ELR (cell line): Measurements from ENCODE around the gene LAIR2.
"Not testable (repeated sequence)": the region's sequence is repeated elsewhere in the genome, so short reads cannot be mapped to it uniquely, and the experiment has no call there.

ENCODE experiments used
- DNase-seq: peaks from one replicate; pipeline ENCODE4 v3.0.0-alpha.2; 2015; ENCODE audit warnings: low read depth

Gene LAIR2

DNA sequence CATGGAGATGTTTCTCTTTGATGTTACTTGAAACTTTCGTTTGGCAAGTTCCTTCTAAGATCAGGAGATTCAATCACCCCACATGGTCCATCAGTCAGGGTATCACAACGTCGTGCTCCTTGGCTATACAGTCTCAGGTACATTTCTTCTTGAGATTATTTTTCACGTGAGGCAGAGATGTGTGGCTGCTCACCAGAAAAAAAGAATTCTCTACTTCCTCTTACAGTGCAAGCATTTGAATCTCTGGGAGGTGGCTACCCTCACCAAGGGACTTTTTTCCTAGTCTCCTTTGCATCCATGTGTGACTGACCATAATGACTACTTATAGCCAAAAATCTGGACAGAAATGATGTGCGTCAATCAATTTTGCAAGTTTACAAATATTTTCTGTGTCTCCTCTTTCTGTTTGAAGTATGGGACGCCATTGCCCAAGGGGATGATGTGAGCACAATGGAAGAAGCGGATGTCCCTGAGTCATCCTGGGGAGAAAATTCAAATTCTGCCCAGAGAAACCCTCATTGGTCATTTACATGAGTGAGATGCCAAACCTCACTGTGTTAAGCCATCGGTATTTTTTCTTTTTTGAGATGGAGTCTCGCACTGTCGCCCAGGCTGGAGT, 8.6 kb upstream of the LAIR2 start:
- no peak for DNase-seq

DNA sequence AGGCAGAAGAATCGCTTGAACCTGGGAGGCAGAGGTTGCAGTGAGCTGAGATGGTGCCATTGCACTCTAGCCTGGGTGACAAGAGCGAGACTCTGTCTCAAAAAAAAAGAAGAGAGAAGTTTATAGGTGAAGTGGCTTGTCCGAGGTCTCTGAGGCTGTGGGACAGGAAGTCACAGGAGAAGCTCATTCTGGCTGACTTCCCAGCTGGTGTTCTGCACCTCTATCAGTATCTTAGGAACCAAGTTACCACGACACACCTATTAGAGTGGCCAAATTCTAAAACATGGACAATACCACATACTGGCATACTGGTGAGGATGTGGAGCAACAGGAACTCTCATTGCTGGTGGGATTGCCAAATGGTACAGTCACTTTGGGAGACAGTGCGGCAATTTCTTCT, 7.3 kb upstream of the LAIR2 start:
- DNase-seq = not testable (repeated sequence)

DNA sequence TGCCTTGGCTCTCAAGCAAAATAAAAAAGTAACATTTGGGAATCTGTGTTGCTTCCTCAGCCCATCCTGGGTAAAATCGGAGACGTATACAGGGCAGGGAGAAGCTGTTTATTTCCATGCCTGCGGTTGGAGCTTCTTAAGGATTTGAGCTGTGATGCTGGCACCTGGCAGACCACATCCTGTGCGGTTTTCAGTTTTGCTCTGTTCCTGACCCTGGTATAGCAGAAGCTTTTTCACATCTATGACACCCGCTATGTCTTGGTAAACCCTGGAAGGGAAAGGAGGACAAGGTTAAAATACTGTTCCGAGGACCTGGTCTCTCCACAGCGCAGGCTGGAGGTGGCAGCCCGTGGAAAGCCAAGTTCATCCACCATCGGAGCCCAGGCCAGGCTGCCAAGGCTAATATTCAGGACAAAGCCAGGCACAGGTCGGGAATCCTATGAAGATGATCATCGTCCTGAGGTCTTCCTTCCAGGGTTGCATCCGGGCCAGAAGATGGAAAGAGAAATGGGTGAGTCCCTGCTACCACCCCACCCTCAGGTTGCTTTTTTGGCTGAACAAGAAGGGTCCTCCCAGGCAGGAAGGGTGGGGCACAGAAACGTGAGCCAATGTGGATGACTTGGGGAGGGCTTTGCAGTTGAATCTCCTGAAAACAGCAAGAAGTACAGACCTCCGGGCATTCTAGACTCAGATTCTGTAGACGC, 4.7 kb upstream of the LAIR2 start:
- not testable (repeated sequence) for DNase-seq

DNA sequence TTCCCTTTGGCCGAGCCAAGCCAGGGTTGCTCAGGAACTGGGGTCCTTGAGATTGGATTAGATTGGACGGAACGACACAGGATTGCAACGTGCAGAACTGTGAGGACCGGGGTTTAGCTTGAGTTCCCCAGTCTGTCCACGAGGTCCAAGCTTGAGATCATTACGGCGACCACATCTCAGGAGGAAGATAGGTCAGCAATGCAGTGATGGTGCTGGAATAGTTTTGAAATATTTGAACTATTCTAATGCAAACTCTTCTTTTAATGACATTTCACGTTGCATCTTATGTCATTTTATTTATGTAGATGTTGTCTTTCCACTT, 4.2 kb upstream of the LAIR2 start:
- not testable (repeated sequence) for DNase-seq

DNA sequence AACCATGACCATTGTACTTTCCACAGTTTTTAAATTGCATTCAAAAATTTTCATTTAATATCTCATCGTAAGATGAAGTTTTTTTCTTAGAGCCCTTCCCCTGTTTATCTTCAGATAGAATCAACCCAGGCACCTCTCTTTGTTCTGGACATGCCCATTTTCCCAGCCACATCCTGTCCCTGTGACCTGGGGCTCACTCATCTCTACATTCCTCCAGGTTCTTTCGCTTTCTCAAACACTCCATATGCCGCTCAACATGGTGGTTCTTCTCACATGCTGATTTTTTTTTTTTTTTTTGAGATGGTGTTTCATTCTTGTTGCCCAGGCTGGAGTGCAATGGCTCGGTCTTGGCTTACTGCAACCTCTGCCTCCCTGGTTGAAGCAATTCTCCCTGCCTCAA, 2.9 kb downstream of the LAIR2 start:
- not testable (repeated sequence) for DNase-seq

DNA sequence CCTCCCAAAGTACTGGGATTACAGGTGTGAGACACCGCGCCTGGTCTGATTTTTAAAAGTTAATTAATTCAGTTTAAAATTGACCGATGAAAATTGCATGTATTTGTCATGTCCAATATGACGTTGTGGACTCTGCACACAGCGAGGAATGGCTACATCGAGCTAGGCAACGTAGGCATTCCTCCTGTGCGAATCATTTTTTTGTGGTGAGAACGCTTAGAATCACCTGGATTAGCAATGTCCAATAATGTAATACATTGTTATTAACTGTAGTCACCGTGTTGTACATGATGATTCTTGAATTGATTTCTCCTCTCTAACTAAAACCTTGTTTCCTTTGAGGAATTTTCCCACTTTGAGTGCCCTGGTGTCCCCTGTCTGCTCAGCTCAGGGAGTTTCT, 3.4 kb downstream of the LAIR2 start:
- no peak for DNase-seq

DNA sequence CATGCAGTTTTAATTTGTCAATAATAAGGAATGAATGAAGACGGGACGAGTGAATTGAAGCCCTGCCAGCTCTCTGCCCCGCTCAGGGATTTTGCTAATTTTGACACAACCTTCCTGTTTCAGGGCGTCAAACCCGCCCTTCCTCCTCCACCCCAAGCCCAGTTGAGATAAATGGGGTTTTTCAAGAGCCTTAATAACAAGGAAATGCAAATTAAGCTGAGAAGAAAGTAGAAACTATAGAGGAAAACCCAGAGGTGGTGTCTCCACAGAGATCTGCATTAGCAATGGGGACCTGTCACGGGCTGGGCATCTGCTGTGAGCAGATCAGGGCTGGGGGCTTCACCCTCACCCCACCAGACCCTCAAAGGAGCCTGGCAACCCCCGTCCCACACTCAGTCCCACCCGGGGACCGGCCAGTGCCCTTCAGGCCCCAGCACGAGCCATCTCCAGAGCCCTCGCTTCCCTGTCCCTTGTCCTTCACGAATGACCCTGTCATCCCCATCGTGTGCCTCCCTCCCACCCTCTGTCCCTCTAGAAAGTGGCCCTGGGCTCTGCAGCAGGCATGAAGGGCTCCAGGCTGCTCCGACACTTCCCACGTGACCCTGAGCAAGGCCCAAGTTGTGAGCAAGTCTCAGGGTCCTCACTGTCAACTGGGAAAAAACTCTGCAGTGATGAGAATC, 4.5 kb downstream of the LAIR2 start:
- DNase-seq = not testable (repeated sequence)

DNA sequence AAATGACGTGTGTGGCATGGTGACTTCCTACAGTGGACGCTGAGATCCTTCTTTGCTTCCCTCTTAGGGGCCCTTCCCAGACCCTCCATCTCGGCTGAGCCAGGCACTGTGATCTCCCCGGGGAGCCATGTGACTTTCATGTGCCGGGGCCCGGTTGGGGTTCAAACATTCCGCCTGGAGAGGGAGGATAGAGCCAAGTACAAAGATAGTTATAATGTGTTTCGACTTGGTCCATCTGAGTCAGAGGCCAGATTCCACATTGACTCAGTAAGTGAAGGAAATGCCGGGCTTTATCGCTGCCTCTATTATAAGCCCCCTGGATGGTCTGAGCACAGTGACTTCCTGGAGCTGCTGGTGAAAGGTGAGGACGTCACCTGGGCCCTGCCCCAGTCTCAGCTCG, 5.2 kb downstream of the LAIR2 start:
- DNase-seq = no peak

DNA sequence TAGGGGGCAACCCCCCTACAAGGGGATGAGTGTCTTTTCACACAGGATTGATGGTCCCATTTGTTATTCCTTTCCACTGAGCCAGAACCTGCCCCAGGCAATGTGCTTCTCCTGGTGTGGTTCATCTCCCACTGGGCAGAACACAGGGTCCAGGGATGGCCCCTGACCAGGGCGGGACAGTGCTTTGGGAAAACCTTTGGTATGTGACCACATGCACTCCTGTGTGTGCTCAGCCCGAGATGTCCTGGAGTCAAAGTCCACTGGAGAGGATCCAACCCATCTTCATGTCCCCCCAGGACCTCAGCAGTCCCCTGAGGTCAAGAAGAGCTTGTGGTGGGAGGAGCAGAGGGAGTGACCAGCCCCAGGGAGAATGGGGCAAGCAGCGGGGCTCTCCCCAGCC, 5.9 kb downstream of the LAIR2 start:
- DNase-seq = not testable (repeated sequence)

DNA sequence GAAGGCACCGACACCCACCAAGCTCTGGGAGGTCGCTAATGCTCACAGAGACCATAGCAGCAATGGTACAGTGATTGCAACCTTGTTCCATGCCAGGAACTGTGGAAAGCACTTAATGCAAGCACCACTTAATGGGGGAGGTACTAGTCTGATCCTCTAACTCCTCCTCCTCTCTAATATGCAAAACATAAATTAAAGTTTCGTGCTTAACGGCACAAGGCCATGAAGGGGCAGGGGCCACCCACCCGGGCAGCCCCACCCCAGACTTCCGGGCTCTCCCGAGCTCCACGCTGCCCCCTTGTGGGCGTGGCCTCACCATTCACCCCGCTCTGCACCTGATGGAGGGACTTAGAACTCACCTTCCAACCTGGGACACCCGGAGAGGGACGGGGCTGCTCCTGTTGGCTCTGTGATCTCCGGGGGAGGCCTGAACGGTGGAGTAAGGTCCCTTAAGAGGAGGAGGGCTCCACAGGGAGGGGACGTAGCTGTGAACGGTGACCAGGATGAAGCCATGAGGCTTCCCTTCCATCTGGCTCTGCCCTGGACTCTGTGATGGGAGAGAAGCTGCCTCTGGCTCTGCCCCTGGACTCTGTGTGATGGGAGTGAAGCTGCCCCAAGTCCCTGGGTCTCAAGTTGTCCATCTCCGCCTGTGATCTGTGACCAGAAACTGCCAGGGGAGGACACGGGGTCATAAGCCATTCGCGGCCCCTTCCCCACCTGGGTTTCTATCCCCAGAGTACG, 6.7 kb downstream of the LAIR2 start:
- not testable (repeated sequence) for DNase-seq

DNA sequence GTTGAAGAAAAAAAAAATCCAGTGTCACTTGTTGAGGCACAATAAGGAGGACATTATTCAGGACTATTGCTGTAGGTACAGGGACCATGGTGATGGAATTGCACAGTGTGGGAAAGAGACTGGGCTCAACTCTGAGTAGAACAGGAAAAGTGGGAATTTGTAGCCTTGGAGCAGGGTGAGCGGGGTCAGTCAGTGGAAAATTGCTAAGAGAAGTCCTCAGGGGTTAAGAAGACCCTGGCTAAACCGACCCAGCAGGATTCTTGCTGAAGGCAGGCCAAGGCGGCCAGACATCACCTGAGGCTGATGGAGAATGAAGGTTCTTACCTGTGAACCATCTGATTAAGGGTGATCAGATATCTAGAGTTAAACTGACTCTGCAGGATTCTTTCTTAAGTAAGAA, 12.5 kb downstream of the LAIR2 start:
- DNase-seq = no peak

DNA sequence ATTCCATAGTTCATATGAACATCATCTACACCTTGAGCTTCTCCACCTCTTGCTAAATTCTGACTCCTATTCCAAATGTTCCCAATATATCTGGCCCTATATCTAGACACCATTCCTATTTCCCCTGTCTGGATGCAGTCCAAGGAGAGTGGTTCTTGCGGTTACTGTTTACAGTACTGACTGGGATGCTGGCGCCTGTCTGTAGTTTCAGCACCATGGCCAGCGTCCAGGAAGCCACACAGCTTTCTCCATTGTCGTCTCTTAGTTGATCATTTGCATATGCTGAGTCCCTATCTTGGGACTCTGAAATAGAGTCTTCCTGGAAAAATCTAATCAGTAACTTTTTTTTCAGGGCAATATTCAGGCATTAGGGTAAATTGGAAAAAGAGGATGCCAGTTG, 14.9 kb downstream of the LAIR2 start:
- peak; percentile 54 for DNase-seq

DNA sequence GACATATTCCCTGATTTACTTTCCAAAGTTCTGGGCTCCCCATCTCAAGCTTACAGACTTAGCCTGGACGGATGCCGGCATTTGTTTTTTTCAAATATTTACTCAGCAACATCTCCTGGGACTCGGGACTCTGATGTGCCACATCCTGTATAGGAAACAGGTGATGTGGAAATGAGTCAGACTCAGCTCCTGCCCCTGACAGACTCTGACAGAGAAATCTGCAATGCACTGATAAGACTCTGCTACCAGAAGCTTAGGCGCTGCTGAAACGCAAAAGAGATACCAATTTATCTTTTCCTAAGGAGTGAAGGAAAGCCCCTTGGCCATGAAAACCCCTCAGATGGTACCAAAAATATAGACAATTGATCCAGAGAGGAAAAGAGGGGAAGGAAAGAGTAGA, 16.2 kb downstream of the LAIR2 start:
- peak; percentile 10 for DNase-seq

DNA sequence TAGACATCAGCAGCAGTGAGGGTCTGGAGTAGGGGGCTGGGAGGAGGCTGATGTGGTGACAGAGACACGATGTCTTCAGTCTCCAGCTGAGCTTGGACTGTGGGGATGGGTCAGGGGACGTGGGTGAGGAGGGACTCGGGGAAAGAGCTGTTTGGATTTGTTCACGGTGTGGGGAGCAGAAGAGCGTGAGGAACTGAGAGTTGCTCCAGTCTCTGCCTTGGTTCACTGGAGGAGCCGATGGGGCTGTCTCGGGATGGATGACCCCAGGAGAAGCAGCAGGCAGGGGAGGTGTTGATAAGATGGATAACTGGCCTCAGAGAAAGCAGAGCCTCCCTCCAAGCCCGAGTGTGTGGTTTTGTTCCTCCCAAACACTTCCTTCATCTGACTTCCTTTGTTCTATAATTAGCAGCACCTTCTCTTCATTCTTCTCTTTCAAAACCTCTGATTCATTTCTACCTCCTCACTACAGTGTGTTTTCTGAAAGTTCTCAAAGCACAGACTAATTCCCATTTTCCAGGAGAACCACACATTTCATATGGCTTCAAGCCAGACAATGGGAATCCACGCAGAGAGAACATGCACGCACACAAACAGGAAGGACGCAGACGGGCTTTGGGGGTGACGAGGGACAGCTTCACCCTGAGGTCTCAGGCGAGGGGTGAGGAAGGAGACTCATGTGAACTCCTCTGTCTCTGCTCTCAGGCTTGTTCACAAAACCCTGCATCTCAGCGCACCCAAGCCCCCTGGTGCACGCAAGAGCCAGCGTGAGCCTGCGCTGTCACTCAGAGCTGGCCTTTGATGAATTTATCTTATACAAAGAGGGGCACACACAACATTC, 18.6 kb downstream of the LAIR2 start:
- DNase-seq = no peak

DNA sequence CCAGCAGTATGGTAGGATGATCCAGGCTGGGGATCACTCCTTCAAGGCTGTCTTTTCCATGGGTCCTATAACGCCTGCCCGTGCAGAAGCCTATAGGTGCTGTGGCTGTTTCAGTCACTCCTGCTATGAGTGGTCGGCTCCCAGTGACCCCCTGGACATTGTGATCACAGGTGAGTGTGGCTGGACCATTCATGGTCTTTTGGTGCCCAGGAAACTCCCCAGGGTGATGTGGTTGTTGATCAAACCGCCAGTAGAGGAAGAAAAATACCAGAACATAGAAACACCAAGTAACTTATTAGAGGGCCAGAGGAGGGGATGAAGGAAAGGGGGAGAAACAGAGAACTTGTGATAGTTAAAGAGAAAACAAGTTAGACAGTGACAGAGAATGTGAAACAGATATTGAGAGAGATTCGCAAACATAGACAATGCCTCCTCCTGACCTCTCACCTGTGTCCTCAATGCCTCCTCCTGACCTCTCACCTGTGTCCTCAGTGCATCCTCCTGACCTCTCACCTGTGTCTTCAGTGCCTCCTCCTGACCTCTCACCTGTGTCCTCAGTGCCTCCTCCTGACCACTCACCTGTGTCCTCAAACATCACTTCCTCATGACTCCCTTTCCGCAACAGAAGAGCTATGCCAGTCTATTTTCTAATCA, 19.4 kb downstream of the LAIR2 start:
- no peak for DNase-seq

DNA sequence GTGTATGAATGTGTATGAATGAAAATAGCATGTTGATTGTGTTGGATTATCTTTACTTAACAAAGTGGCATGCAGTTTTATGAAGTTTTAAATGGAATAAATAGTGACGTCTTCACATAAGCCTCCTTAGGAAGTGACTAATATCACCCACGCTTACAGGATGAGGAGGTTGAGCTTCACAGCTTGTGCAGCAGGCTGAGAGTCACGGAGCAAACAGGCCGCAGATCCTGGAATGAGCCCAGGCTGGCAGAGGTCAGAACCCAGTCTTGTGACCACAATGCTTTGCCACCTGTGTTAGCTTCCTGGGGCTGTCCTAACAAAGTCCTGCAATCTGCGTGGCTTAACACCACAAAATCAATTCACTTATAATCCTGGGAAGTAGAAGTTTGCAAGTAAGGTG, 20.8 kb downstream of the LAIR2 start:
- DNase-seq = peak; percentile 77

DNA sequence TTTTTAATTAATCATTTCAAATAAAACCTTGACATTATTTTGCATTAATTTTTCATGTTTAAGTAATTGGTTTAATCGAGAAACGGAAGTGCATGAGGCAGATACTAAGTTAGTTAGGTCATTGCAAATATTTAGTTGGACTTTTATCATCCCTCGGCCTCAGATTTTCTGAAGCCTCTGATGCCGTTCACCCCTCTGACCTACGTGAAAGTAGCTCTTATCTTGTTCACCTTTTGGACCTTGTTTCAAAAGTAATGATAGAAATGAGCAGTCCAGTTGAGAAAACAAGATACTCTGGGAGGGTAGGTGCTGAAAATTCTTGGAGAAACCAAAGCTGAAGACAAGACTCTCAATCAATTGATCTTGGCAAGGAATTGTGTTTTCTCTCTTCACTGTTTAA, 23.0 kb downstream of the LAIR2 start:
- no peak for DNase-seq

DNA sequence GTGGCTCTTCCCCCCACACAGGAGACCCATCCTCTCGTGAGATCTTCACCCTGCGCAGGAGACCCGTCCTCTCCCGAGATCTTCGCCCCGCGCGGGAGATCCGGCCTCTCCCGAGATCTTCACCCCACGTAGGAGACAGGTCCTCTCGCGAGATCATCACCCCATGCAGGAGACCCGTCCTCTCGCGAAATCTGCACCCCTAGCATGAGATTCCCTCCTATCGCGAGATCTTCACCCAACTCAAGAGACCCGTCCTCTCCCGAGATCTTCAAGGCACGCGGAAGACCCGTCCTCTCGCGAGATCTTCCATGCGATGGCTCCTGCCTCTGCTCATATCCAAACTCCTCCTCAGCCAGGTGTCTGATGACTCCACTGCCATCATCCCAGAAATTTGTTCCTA, 24.3 kb downstream of the LAIR2 start:
- DNase-seq = no peak

DNA sequence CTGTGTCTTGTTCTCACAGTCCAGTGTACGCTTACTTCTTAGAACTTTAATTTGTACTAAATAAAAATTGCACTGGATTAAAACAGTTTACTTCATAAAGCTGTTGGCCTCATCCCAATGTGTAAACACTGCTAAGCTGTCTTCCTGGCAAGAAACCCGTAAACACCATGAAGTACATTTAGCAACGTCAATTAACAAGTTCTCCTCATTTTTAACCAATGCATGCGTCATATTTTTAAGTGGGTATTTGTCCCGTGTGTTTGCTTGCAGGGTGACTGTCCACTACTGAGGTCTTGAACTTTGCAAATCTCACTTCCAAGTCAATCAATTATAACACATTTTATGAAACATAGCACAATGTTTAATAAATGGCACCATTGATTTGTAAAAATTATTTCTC, 28.2 kb downstream of the LAIR2 start:
- no peak for DNase-seq

DNA sequence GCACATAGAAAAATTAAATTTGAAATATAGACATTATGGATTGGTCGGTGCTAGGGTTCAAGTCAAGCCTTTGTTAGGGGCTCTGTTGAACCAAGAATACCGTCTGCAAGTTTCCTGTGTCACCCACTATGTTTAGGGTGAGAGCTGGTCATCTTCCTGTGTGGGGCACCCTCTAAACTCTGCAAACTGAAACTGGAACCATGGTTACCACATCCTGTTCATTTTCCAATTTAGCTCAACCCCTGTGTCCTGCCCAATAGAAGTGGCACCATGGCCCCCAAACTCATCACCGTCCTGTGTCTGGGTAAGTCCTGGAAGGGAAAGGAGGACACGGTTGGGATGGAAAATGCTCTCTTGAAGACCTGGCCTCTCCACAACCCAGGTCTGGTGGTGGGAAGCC, 29.9 kb downstream of the LAIR2 start:
- DNase-seq = no peak

DNA sequence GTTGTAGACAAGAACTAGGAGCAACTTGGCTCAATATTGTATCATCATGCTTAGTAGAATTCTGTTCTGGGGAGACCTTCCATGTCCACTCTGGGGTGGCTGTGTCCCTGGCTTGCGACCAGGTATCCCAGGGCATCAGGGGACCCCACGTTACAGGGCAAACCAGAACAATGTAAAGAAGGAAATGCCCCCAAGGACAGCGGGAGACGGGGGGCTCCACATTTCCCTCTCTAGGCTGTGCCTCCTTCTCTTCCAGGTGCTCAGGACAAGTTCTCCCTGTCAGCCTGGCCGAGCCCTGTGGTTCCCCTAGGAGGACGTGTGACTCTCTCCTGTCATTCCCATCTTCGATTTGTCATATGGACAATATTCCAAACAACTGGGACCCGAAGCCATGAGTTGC, 30.8 kb downstream of the LAIR2 start:
- DNase-seq = no peak

DNA sequence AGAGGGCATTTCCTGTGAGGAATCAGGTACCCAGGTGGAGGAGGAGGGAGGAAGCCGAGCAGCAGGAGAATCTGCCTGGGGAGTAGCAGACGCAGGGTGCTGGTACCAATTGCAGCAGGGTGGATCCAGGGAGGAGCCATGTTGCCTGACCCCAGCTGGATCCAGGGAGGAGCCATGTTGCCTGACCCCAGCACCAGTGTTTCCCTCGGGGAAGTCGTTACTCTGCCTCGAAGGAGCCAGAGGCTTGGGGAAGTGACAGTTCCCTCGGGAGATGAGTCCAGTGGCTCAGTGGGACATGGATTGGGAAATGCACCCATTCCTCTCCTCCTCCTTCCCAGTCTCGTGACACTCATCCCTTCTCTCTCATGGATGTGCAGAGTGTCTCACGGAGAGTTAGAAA, 31.5 kb downstream of the LAIR2 start:
- no peak for DNase-seq
